GM12878 (cell line): ENCODE results near the gene IKZF5.
A peak's percentile ranks its signal among the peaks of the same experiment; 100 is the strongest.

Source experiments
- CEBPZ ChIP-seq: fragments of 150-350 bp; IDR thresholded peaks from 2 replicates; pipeline ENCODE4 v1.6.1; 2016; ENCODE audit warnings: low read depth, low read length
- CTCF ChIP-seq, 3 experiments: IDR thresholded peaks in 2 of 3; conservative IDR thresholded peaks in 1 of 3; 2 replicates each; pipeline ENCODE4 v1.5.1; 2011; ENCODE audit warnings: low read depth in 3 of 3, low read length in 3 of 3, mild to moderate bottlenecking in 3 of 3, control low read depth in 2 of 3, moderate library complexity in 2 of 3, inconsistent platforms in 1 of 3, mixed read lengths in 1 of 3; ENCODE audit not compliant: control insufficient read depth in 2 of 3, insufficient read depth in 1 of 3; ENCODE audit errors: extremely low read depth in 1 of 3
- EGR1 ChIP-seq, 2 experiments: IDR thresholded peaks; 1 replicate in 1 of 2; 2 replicates in 1 of 2; pipeline ENCODE4 v1.6.1; 2011 to 2012; ENCODE audit warnings: low read depth in 2 of 2, low read length in 2 of 2, borderline replicate concordance in 1 of 2, mild to moderate bottlenecking in 1 of 2, moderate library complexity in 1 of 2
- HDAC2 ChIP-seq: fragments of 200-600 bp; sonication (generic); IDR thresholded peaks from 2 replicates; pipeline ENCODE4 v1.6.1; 2017
- HDGF ChIP-seq: fragments of 450-650 bp; IDR thresholded peaks from 2 replicates; pipeline ENCODE4 v1.6.1; 2016; ENCODE audit warnings: antibody characterized with exemption
- MTA3 ChIP-seq: IDR thresholded peaks from 2 replicates; pipeline ENCODE4 v1.6.1; 2012; ENCODE audit warnings: low read length, inconsistent platforms, borderline replicate concordance
- NR2C1 ChIP-seq: fragments of 450-650 bp; IDR thresholded peaks from 2 replicates; pipeline ENCODE4 v1.6.1; 2017; ENCODE audit warnings: antibody characterized with exemption, mild to moderate bottlenecking, moderate library complexity
- POLR2A ChIP-seq: IDR thresholded peaks from 2 replicates; pipeline ENCODE4 v1.6.1; 2011; ENCODE audit warnings: low read depth, mild to moderate bottlenecking, low read length
- SIN3A ChIP-seq: IDR thresholded peaks from 2 replicates; pipeline ENCODE4 v1.6.1; 2012; ENCODE audit warnings: low read depth, low read length, improper control_type of control experiment
- SP1 ChIP-seq: IDR thresholded peaks from one replicate; pipeline ENCODE4 v1.6.1; 2011; ENCODE audit warnings: low read depth, low read length
- SREBF2 ChIP-seq: IDR thresholded peaks from 2 replicates; pipeline ENCODE4 v1.6.1; 2012; ENCODE audit warnings: mild to moderate bottlenecking, low read length
- TCF3 ChIP-seq: IDR thresholded peaks from 2 replicates; pipeline ENCODE4 v1.6.1; 2012; ENCODE audit warnings: low read depth, mild to moderate bottlenecking, low read length, borderline replicate concordance; ENCODE audit not compliant: insufficient read depth
- USF1 ChIP-seq: IDR thresholded peaks from 2 replicates; pipeline ENCODE4 v1.6.1; 2011; ENCODE audit warnings: borderline replicate concordance, low read depth, mild to moderate bottlenecking, moderate library complexity, mixed read lengths, low read length; ENCODE audit not compliant: insufficient read depth; ENCODE audit errors: extremely low read length
- ZNF217 ChIP-seq: fragments of 450-650 bp; IDR thresholded peaks from 2 replicates; pipeline ENCODE4 v1.6.1; 2017; ENCODE audit warnings: antibody characterized with exemption, mild to moderate bottlenecking

- peak; percentile 93 to 98 (median 96) for TF ChIP-seq CTCF (IDR thresholded peaks at IDR 0.05 in 2 of 3, conservative IDR thresholded peaks at IDR 0.05 in 1 of 3; ENCODE audit: control insufficient read depth in 2 of 3, extremely low read depth in 1 of 3, insufficient read depth in 1 of 3, low read depth in 3 of 3, low read length in 3 of 3)
- no peak for TF ChIP-seq USF1
- no peak for TF ChIP-seq HDAC2
- TF ChIP-seq ZNF217, result no peak
- TF ChIP-seq SP1, result peak; percentile 65
- peak; percentile 97 for TF ChIP-seq POLR2A
- TF ChIP-seq NR2C1, result no peak
- no peak for TF ChIP-seq CEBPZ
- peak; percentile 93 for TF ChIP-seq HDGF
- TF ChIP-seq TCF3, result peak; percentile 79; the same call in 1 of the 2 replicates
- TF ChIP-seq SIN3A, result 0 out of 2 replicates have a peak, but pooled peaks have one; percentile 41
- TF ChIP-seq SREBF2, result no peak
- no peak for TF ChIP-seq EGR1 (IDR thresholded peaks at IDR 0.05; ENCODE audit: borderline replicate concordance in 1 of 2, low read depth in 2 of 2, low read length in 2 of 2)
- no peak for TF ChIP-seq MTA3
These were observed 28.2 kb downstream of the IKZF5 start, which contains the start of gene PSTK for GRCh38 chr10:122980209-122981065.
